HG02973 (cell line): ENCODE results near the gene FRMD4A.

Experiments
- ATAC-seq: cut with Tn5 transposase; IDR thresholded peaks from one replicate; pipeline ENCODE4 v1.9.1; 2021; ENCODE audit warnings: moderate library complexity; ENCODE audit not compliant: unreplicated experiment

The FRMD4A gene

DNA sequence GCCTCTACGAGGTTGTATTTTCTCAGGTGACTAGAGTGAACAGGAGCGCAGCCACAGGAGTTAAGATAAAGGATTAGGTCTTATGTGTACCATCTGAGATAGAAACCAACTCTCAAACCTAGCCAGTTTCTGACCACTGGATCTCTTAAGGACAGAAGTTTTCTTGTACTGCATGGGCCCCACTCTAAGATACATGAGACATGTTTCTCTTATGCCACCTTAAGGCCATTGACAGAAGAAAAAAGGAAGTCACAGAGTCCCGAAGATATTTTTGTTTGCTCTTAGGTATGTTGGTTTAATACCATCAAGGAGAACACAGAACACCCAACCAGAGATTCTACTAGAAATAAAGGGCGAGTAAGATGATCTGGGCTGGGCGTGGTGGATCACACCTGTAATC lies 335.8 kb downstream of the FRMD4A start:
- ATAC-seq = no peak

GRCh38 chr10:13993673-13994089 lies 337.0 kb downstream of the FRMD4A start:
- ATAC-seq = no peak

GRCh38 chr10:13993169-13993568 lies 337.6 kb downstream of the FRMD4A start:
- ATAC-seq = no peak

GRCh38 chr10:13991353-13991752 lies 339.4 kb downstream of the FRMD4A start:
- ATAC-seq = no peak

GRCh38 chr10:13990946-13991345 lies 339.8 kb downstream of the FRMD4A start:
- ATAC-seq = no peak

DNA sequence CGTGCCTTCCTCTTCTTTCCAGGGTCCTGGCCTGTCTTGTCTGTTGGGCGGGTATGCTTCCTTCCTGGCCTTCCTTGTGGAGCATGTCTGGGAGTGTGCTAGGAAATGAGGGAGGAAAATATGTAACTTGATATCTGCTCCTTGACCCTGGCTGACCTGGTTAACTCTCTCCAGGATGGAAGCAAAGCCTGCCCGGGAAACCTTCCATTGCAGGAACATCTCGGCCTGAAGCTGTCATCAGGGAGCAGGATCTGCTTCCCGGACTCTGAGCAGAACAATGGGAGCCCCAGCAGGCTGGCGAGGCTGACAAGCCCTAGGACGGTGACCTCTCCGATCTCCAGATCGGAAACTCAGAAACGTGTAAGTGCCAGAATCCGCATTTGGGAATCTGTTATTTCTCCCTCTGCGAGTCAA lies 340.3 kb downstream of the FRMD4A start:
- ATAC-seq = no peak

GRCh38 chr10:13989616-13990015 lies 341.1 kb downstream of the FRMD4A start:
- no peak for ATAC-seq

- ATAC-seq = no peak
Observed at GRCh38 chr10:13987446-13987845, 343.3 kb downstream of the FRMD4A start.

DNA sequence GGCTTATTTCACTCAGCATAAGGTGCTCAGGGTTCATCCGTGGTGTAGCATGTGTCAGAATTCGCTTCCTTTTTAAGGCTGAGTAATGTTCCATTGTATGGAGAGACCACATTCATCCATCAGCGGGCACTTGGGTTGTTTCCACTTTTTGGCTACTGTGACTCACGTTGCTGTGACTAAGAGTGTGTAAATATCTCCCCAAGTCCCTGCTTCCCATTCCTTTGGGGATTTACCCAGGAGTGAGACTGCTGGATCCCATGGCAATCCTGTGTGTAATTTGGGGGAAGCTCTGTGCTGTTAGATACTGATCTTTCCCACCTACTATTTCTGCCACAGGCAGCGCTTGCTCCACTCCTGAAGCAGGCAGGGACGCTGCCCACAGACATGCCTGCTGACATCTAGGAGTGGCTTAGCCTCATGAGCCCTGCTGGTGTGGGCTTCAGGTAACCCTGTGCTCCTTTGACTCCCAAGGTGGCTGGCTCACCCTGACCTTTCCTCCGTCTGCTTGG lies 346.0 kb downstream of the FRMD4A start:
- no peak for ATAC-seq

GRCh38 chr10:13983035-13983434 lies 347.7 kb downstream of the FRMD4A start:
- no peak for ATAC-seq

- no peak for ATAC-seq
Observed at GRCh38 chr10:13978533-13979115, 352.1 kb downstream of the FRMD4A start.

GRCh38 chr10:13977861-13978532 lies 352.7 kb downstream of the FRMD4A start:
- ATAC-seq = no peak

DNA sequence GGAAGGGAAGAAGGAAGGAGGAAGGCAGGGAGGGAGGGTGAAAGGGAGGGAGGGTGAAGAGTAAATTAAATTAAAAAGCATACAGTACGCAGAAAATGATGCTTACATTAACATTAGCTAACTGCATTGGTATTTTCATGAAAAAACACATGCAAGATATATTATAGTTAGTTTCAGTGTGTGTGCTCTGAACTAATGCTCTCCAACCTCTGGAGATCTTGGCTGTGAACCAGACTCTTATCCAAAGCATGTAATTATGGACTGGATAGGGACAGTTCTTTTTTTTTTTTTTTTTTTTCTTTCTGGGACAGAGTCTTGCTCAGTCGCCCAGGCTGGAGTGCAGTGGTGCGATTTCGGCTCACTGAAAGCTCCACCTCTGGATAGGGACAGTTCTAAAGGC lies 357.0 kb downstream of the FRMD4A start:
- ATAC-seq = no peak

DNA sequence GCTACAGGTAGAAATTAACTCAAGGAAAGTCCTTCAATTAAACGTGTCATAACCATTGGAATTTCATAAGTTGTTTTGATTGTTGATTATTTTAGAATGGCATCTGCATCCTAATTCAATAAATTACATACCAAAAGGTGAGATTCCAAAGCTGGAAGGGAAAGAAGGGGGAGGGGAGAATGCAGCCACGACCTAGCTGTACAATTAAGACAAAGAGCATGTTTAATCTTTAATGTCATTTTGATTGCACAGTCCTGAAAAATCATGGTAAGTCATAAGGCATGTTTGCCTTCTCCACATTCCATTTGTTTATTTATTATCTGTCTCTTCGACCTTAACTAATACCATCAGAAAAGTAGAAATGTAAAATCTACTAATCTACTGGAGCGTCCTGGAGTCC lies 358.1 kb downstream of the FRMD4A start:
- ATAC-seq = no peak

DNA sequence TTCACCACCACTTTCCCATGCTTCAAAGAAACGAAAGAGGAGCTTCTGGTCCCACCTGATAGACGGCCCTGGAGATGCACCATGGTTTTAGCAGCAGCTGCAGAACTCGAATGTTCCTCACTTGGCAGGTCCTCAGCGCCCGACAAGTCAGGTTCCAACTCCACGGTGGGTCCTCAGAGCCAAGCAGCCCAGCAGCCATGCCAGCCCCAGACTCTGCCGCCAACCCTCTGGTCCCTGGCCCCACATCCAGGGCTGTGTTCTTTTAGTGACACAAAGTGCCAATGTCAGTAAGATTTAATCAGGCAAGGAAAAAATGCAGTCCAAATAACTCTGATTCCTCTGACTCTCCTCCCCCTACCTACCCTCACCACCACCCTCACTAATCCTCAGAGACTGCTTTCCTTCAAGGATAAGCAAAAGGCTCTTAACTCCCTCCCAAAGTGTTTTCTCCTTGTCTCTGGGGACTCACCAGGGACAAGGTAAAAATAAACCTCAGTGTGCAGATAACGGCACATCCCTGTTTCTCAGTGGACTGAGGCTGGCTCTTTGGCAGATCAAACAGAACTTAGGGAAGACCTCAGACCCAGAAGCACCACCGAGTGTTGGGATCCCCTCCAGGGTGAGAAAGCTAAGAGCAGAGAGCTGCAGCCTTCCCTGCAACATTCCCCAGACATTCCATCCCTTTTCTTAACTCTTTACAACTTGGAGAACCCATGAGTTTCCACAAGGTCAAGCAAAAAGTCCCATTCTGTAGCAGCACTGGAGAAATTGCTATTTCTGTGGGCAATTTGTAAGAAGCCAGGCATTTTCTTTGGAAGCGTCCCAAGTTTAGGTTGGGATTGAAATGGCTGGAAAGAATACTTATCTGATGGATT lies 358.9 kb downstream of the FRMD4A start:
- no peak for ATAC-seq

- ATAC-seq = no peak
Observed at GRCh38 chr10:13970957-13971353, 359.8 kb downstream of the FRMD4A start.

DNA sequence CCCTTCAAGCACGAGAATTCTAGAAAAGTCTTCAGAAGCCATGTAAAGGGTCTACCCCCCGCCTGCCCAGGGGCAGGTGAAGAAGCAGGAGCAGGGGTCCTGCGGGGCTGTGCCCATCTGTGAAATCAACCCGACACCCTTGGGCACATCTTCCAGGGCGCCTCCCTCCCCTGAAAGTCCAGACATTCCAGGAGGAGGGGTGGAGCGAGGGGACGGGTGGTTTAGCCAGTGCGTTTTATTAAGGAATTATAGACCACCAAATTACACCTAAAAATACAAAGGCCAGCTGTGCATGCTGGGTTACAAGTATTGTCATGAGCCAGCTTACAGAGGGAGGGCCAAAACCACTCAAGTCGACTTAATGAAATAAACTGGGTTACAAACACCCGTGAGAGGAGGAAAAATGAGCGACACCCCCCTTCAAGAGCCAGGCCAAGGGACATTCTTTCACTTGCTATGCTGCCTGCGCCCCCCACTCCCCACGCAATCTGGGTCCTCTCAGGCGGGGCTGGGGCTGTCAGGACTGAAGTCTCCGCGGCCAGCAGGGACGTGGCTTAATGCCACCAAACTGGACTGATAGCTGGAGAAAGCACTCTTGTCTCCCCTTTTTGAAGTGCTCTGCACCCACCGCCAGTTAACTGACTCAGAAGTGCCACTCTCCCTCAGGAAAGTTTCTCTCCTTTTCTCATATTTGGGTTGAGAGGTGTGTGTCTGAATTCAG lies 360.3 kb downstream of the FRMD4A start:
- no peak for ATAC-seq

DNA sequence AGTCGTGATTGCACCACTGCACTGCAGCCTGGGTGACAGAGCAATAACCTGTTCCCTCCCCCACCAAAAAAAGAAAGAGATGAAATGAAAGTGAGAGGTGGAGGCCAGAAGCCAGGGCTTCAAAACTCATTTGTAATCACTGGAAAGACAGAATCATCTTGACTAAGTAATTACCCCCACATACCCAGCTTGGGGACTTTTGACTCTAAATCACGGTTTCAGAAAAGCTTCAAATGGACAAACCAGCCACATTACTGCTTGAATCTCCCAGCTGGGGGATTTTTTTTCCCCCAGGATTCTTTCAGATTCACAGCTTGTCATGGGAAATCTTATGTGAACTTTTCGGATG lies 361.0 kb downstream of the FRMD4A start:
- no peak for ATAC-seq

DNA sequence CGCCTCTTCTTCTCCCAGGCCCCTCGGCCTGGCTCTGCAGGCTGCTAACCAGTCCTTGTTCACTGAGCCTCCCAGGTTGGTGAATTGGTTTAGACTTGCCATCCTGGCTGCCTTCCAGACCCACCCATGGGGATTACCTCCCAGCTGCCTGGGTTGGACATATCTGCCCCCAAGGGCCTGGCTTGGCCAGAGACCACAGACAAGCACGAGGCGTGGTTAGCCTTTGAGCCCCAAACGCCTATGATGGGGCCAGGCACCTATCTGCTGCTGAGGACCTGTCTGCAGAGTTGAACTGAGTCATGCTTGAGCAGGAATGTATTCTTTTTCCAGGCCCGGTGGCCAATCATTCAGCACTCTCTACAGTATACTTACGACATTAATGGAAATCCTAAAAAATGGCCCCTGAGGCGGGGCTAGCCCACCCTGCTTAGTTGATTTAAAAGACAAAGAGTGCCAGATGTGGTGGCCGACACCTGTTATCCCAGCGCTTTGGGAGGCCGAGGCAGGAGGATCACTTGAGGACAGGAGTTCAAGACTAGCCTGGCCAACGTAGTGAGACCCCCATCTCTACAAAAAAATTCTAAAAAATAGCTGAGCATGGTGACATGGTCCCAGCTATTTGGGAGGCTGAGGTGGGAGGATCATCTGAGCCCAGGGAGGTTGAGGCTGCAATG lies 361.5 kb downstream of the FRMD4A start:
- no peak for ATAC-seq

GRCh38 chr10:13961853-13962252 lies 368.9 kb downstream of the FRMD4A start:
- ATAC-seq = no peak

- ATAC-seq = no peak
Observed at GRCh38 chr10:13961097-13961496, 369.6 kb downstream of the FRMD4A start.
